Fibroblast of peridontal ligament (primary cell): ENCODE results near the gene MAP3K9.
"Not testable (repeated sequence)": the region's sequence is repeated elsewhere in the genome, so short reads cannot be mapped to it uniquely, and the experiment has no call there.

Experiments
- DNase-seq: peaks from one replicate; pipeline ENCODE4 v3.0.0-alpha.2; 2010; ENCODE audit errors: extremely low read depth

Gene MAP3K9

GRCh38 chr14:70809225-70810219 lies at the start of gene MAP3K9:
MAP3K9 (minus strand) TSS chr14:70809513; CDS start chr14:70809171, 342 bp downstream.
- no peak for DNase-seq

GRCh38 chr14:70858641-70859040 lies 49.3 kb upstream of the MAP3K9 start:
- DNase-seq = no peak

- DNase-seq = no peak
Observed at GRCh38 chr14:70857496-70857890, 48.2 kb upstream of the MAP3K9 start.

- DNase-seq = peak; percentile 81
Observed at GRCh38 chr14:70856851-70857495, 47.7 kb upstream of the MAP3K9 start.

GRCh38 chr14:70855486-70855885 lies 46.2 kb upstream of the MAP3K9 start:
- no peak for DNase-seq

- DNase-seq = not testable (repeated sequence)
Observed at GRCh38 chr14:70853658-70854057, 44.3 kb upstream of the MAP3K9 start.

- no peak for DNase-seq
Observed at GRCh38 chr14:70847406-70848090, 38.2 kb upstream of the MAP3K9 start.

- DNase-seq = no peak
Observed at GRCh38 chr14:70845601-70846000, 36.3 kb upstream of the MAP3K9 start.

GRCh38 chr14:70842851-70843462 lies 33.6 kb upstream of the MAP3K9 start:
- peak; percentile 20 for DNase-seq

GRCh38 chr14:70838076-70838475 lies 28.8 kb upstream of the MAP3K9 start:
- DNase-seq = no peak

GRCh38 chr14:70836946-70837345 lies 27.6 kb upstream of the MAP3K9 start:
- DNase-seq = no peak

GRCh38 chr14:70833884-70834283 lies 24.6 kb upstream of the MAP3K9 start:
- DNase-seq = no peak

- no peak for DNase-seq
Observed at GRCh38 chr14:70832561-70833305, 23.4 kb upstream of the MAP3K9 start.

- DNase-seq = no peak
Observed at GRCh38 chr14:70830998-70831781, 21.9 kb upstream of the MAP3K9 start.

GRCh38 chr14:70828188-70828587 lies 18.9 kb upstream of the MAP3K9 start:
- DNase-seq = no peak

GRCh38 chr14:70827752-70828151 lies 18.4 kb upstream of the MAP3K9 start:
- DNase-seq = no peak

- DNase-seq = peak; percentile 37
Observed at GRCh38 chr14:70827347-70827746, 18.0 kb upstream of the MAP3K9 start.

GRCh38 chr14:70823281-70823680 lies 14.0 kb upstream of the MAP3K9 start:
- no peak for DNase-seq

- no peak for DNase-seq
Observed at GRCh38 chr14:70822530-70823185, 13.3 kb upstream of the MAP3K9 start.
